B cell (primary cell): ENCODE data around the gene COX8C. TPM values are rescaled to one million over a fixed set of nuclear protein-coding genes. Genes with fewer than 3 reads are reported as not detected.

Experiments used
- ATAC-seq: fragments of 200-7000 bp; cut with Tn5 transposase; one replicate; pipeline ENCODE4 v1.10.0; 2021; ENCODE audit warnings: low read depth, mild to moderate bottlenecking, moderate number of reproducible peaks, moderate library complexity
- CTCF ChIA-PET: fragments of 350-600 bp; sonication (Branson Sonifier 250); formaldehyde crosslinking; loops from one replicate; lab custom pipeline; 2021; ENCODE audit warnings: antibody characterized with exemption, inconsistent platforms; lab: Charles Lee
- POLR2A ChIA-PET: fragments of 350-600 bp; sonication (Branson Sonifier 250); formaldehyde crosslinking; loops from one replicate; lab custom pipeline; 2021; ENCODE audit warnings: antibody characterized with exemption; lab: Charles Lee
- DNase-seq: peaks from one replicate; pipeline ENCODE4 v3.0.0; 2013
- H2AFZ ChIP-seq: 2 replicates; pipeline ENCODE4 v1.6.1; 2012; ENCODE audit warnings: mild to moderate bottlenecking, low read depth, low read length; ENCODE audit not compliant: insufficient read depth, poor library complexity, severe bottlenecking
- H3K27ac ChIP-seq, 2 donors: 1 replicate in 1 of 2; 2 replicates in 1 of 2; pipeline ENCODE4 v1.5.1; 2012 to 2013; ENCODE audit warnings: low read length in 2 of 2, mild to moderate bottlenecking in 2 of 2, moderate library complexity in 1 of 2
- H3K27me3 ChIP-seq, 4 experiments: fragments of 200-600 bp in 1 of 4; sonication (generic) in 1 of 4; replicated peaks in 1 of 4; 1 replicate in 2 of 4; 2 replicates in 2 of 4; pipeline versions ENCODE4 v1.6.1 to v1.7.0; 2013 to 2016; ENCODE audit warnings: low read length in 3 of 4, mild to moderate bottlenecking in 2 of 4, mixed read lengths in 1 of 4, moderate library complexity in 1 of 4; ENCODE audit not compliant: insufficient read depth in 4 of 4, control insufficient read depth in 3 of 4; ENCODE audit errors: control extremely low read depth in 1 of 4
- H3K36me3 ChIP-seq, 2 experiments: replicated peaks in 1 of 2; 1 replicate in 1 of 2; 2 replicates in 1 of 2; pipeline versions ENCODE4 v1.6.1 to v1.7.1; 2013; ENCODE audit warnings: low read length in 1 of 2; ENCODE audit not compliant: insufficient read depth in 2 of 2, control insufficient read depth in 1 of 2; ENCODE audit errors: control extremely low read depth in 1 of 2, extremely low read depth in 1 of 2
- H3K4me1 ChIP-seq, 2 donors: fragments of 200-600 bp in 1 of 2; sonication (generic) in 1 of 2; 1 replicate in 1 of 2; 2 replicates in 1 of 2; pipeline versions ENCODE4 v1.5.1 to v1.6.1; 2013 to 2017; ENCODE audit warnings: low read length in 2 of 2; ENCODE audit not compliant: control insufficient read depth in 2 of 2, insufficient read depth in 2 of 2
- H3K4me2 ChIP-seq: replicated peaks from 2 replicates; pipeline ENCODE3; 2012; ENCODE audit warnings: mild to moderate bottlenecking, low read depth, low read length; ENCODE audit not compliant: poor library complexity, severe bottlenecking
- H3K4me3 ChIP-seq, 5 experiments: fragments of 200-600 bp in 1 of 5; sonication (generic) in 1 of 5; 1 replicate in 3 of 5; 2 replicates in 2 of 5; pipeline versions ENCODE4 v1.5.1 to v1.7.0; 2011 to 2016; ENCODE audit warnings: low read length in 4 of 5, mild to moderate bottlenecking in 4 of 5, low read depth in 2 of 5, control low read depth in 1 of 5, moderate library complexity in 1 of 5; ENCODE audit not compliant: insufficient read depth in 1 of 5; ENCODE audit errors: control extremely low read depth in 1 of 5, extremely low read depth in 1 of 5
- H3K79me2 ChIP-seq: fragments of 200-600 bp; sonication (generic); one replicate; pipeline ENCODE4 v1.6.0; 2016; ENCODE audit warnings: low read length; ENCODE audit not compliant: control insufficient read depth, insufficient read depth
- H3K9ac ChIP-seq: fragments of 200-600 bp; sonication (generic); 2 replicates; pipeline ENCODE4 v1.6.1; 2017; ENCODE audit warnings: mild to moderate bottlenecking, low read length, moderate library complexity
- H3K9me3 ChIP-seq, 3 donors: one replicate each; pipeline versions ENCODE4 v1.6.1 to v1.7.1; 2013; ENCODE audit warnings: low read length in 2 of 3; ENCODE audit not compliant: control insufficient read depth in 2 of 3, insufficient read depth in 1 of 3; ENCODE audit errors: control extremely low read depth in 1 of 3
- H4K20me1 ChIP-seq: 2 replicates; pipeline ENCODE4 v1.6.0; 2012; ENCODE audit warnings: mild to moderate bottlenecking, low read length; ENCODE audit not compliant: insufficient read depth, control insufficient read depth, poor library complexity, severe bottlenecking
- H3K27ac Mint-ChIP-seq: one replicate; pipeline ENCODE4 v1.8.0; 2021; ENCODE audit warnings: mixed read lengths
- H3K27me3 Mint-ChIP-seq: one replicate; pipeline ENCODE4 v1.8.0; 2021; ENCODE audit warnings: mixed read lengths
- H3K4me1 Mint-ChIP-seq: one replicate; pipeline ENCODE4 v1.8.0; 2021; ENCODE audit warnings: mixed read lengths
- H3K4me3 Mint-ChIP-seq: one replicate; pipeline ENCODE4 v1.8.0; 2021; ENCODE audit warnings: mixed read lengths
- H3K9me3 Mint-ChIP-seq: one replicate; pipeline ENCODE4 v1.8.0; 2022; ENCODE audit warnings: mixed read lengths; ENCODE audit not compliant: insufficient read depth
- CTCF ChIP-seq: fragments of 200-600 bp; IDR thresholded peaks from one replicate; pipeline ENCODE4 v1.8.0; 2022; ENCODE audit warnings: antibody characterized with exemption, mild to moderate bottlenecking
- EZH2 ChIP-seq: IDR thresholded peaks from 2 replicates; pipeline ENCODE4 v1.6.1; 2012; ENCODE audit warnings: borderline replicate concordance, low read depth, mild to moderate bottlenecking, moderate library complexity, low read length; ENCODE audit not compliant: insufficient read depth, poor library complexity, severe bottlenecking
- WGBS: methylation state at CpG from one replicate; pipeline ENCODE4 v1.1.5; 2013; ENCODE audit warnings: missing lambda C conversion rate; ENCODE audit not compliant: insufficient coverage; 5-methylcytosine and 5-hydroxymethylcytosine counted together
- intact Hi-C: fragments of 100-400 bp; cut with micrococcal nuclease; formaldehyde crosslinking; loops from one replicate; pipeline ENCODE4 v1.10.0; 2022
- polyA plus RNA-seq: library from polyadenylated mRNA; depleted of rRNA; stranded (reverse); fragments of >200 nt; gene quantifications from 2 replicates; pipeline ENCODE4 v1.2.3, GENCODE V29; 2012
- total RNA-seq, 2 donors: library from RNA; stranded (reverse); fragments of 120-200 nt in 1 of 2; gene quantifications; 1 replicate in 1 of 2; 2 replicates in 1 of 2; pipeline versions ENCODE4 v1.2.3 to v1.2.4, GENCODE V29; 2013 to 2022

The COX8C gene
- total and polyA plus RNA-seq, 2 donors (not counting 1 experiment from before 2014, with no cell fraction given) = not detected

- Histone ChIP-seq H4K20me1 (no peaks in the 10 kb centered on the region), H3K4me2 (no peak overlapping the region), H3K36me3 (no peaks in the 10 kb centered on the region), H3K27me3 (no peaks in the 10 kb centered on the region), H3K9me3 (peaks cover 4 to 29% (median 9%) of the 10 kb centered on the region in 3 donors), H3K27ac (no peak overlapping the region), H3K4me1 (peaks cover 0 to 5% of the 10 kb centered on the region in 2 donors), H2AFZ (no peak overlapping the region), H3K79me2 (no peaks in the 10 kb centered on the region), H3K4me3 (no peak overlapping the region), H3K9ac (no peak overlapping the region)
- H3K9me3 Mint-ChIP-seq = peaks cover 7% of the 10 kb centered on the region
- no peak overlapping the region for H3K4me3 Mint-ChIP-seq
- ATAC-seq (no peak), DNase-seq (no peak)
- H3K4me1 Mint-ChIP-seq = peaks cover 8% of the 10 kb centered on the region
- ChIA-PET CTCF (interaction anchor here (0.6 to 1.0 kb wide), 2 partner anchors 9 to 164 kb away, joined by 3 read pairs; no protein-coding TSS in a partner anchor), POLR2A (no interaction called here)
- no peak overlapping the region for H3K27ac Mint-ChIP-seq
- intact Hi-C loops = no loop called here
- TF ChIP-seq EZH2 (no peak), CTCF (no peak)
- H3K27me3 Mint-ChIP-seq = no peaks in the 10 kb centered on the region
- WGBS = no CpG with 5 or more reads among the region's 2 CpGs
Measured at GRCh38 chr14:93343797-93344196, 3.2 kb upstream of the COX8C start.

GRCh38 chr14:93347850-93348249 lies 868 bp downstream of the COX8C start:
- no peak for DNase-seq
- WGBS = 32% methylated on average over 5 of the region's 8 CpGs
- POLR2A ChIA-PET = no interaction called here
- Histone ChIP-seq H3K4me3 (peak overlapping the region in 1 of 5 experiments; percentile 10), H3K79me2 (no peaks in the 10 kb centered on the region), H3K4me1 (peaks cover 0 to 5% of the 10 kb centered on the region in 2 donors), H3K9ac (no peak overlapping the region), H3K27ac (no peak overlapping the region), H4K20me1 (no peaks in the 10 kb centered on the region), H3K27me3 (no peaks in the 10 kb centered on the region), H3K4me2 (no peak overlapping the region), H2AFZ (no peak overlapping the region), H3K36me3 (no peaks in the 10 kb centered on the region), H3K9me3 (peaks cover 0 to 12% (median 1%) of the 10 kb centered on the region in 3 donors)
- no peak for TF ChIP-seq EZH2
- TF ChIP-seq CTCF = no peak
- Mint-ChIP-seq H3K27ac (no peak overlapping the region), H3K27me3 (no peaks in the 10 kb centered on the region), H3K4me1 (peaks cover 9% of the 10 kb centered on the region), H3K9me3 (peaks cover 1% of the 10 kb centered on the region), H3K4me3 (no peak overlapping the region)
- no peak for ATAC-seq
- intact Hi-C loops = no loop called here
- CTCF ChIA-PET = interaction anchor here (0.7 to 1.0 kb wide), 2 partner anchors 9 to 16 kb away, joined by 3 to 4 read pairs; no protein-coding TSS in a partner anchor
